Testis (tissue), 3 donors: ENCODE results near the gene ADAD2. TPM values are rescaled to one million over a fixed set of nuclear protein-coding genes. Genes with fewer than 3 reads are reported as not detected.
A peak's percentile ranks its signal among the peaks of the same experiment; 100 is the strongest.

Source experiments
- DNase-seq: peaks from one replicate; pipeline ENCODE4 v3.0.0-alpha.2; 2019
- H3K27ac ChIP-seq, 2 donors: fragments of 200-600 bp; sonication (generic); one replicate each; pipeline ENCODE4 v1.5.1; 2019
- H3K27me3 ChIP-seq: fragments of 200-600 bp; sonication (generic); one replicate; pipeline ENCODE4 v1.5.1; 2019
- H3K36me3 ChIP-seq: fragments of 200-600 bp; sonication (generic); one replicate; pipeline ENCODE4 v1.5.1; 2017; ENCODE audit warnings: low read depth; ENCODE audit errors: missing control alignments
- H3K4me1 ChIP-seq: fragments of 200-600 bp; sonication (generic); one replicate; pipeline ENCODE4 v1.5.1; 2019
- H3K4me3 ChIP-seq, 2 donors: fragments of 200-600 bp; sonication (generic); one replicate each; pipeline ENCODE4 v1.5.1; 2017 to 2019
- H3K9me3 ChIP-seq: fragments of 200-600 bp; sonication (generic); one replicate; pipeline ENCODE4 v1.5.1; 2017
- POLR2A ChIP-seq: fragments of 450-650 bp; IDR thresholded peaks from one replicate; pipeline ENCODE4 v1.6.1; 2017; ENCODE audit warnings: antibody characterized with exemption, mild to moderate bottlenecking, moderate library complexity
- WGBS, 2 donors: methylation state at CpG; one replicate each; pipeline ENCODE4 v1.1.5; 2018; 5-methylcytosine and 5-hydroxymethylcytosine counted together
- intact Hi-C: fragments of 100-400 bp; cut with DNase I; formaldehyde crosslinking; loops from one replicate; pipeline ENCODE4 v1.15.1; 2023; ENCODE audit warnings: low total_unique reads
- polyA plus RNA-seq: library from polyadenylated mRNA; stranded (reverse); fragments of 350-450 nt; fragmentation: Illumina TruSeq; extraction: RNeasy Lipid Tissue Mini Kit (QIAGEN cat#74804); gene quantifications from one replicate; pipeline ENCODE4 v1.2.3, GENCODE V29; 2014; ENCODE audit warnings: low read depth, low replicate concordance; ENCODE audit not compliant: insufficient read depth
- total RNA-seq, 2 donors: library from RNA; depleted of rRNA; stranded (reverse); fragments of >200 nt; gene quantifications; one replicate each; pipeline ENCODE4 v1.2.3, GENCODE V29; 2016
- TF ChIP-seq, protein P1 (sequence below), 3 experiments: fragments of 450-650 bp in 2 of 3; fragments of 200-600 bp in 1 of 3; sonication (generic) in 1 of 3; IDR thresholded peaks; one replicate each; pipeline ENCODE4 v1.5.1; 2016 to 2019; ENCODE audit warnings: antibody characterized with exemption in 3 of 3, mild to moderate bottlenecking in 2 of 3, moderate library complexity in 1 of 3

The ADAD2 gene
- total and polyA plus RNA-seq, 3 donors from 2014 or later: 98.4 to 174 (median 133) TPM

DNA sequence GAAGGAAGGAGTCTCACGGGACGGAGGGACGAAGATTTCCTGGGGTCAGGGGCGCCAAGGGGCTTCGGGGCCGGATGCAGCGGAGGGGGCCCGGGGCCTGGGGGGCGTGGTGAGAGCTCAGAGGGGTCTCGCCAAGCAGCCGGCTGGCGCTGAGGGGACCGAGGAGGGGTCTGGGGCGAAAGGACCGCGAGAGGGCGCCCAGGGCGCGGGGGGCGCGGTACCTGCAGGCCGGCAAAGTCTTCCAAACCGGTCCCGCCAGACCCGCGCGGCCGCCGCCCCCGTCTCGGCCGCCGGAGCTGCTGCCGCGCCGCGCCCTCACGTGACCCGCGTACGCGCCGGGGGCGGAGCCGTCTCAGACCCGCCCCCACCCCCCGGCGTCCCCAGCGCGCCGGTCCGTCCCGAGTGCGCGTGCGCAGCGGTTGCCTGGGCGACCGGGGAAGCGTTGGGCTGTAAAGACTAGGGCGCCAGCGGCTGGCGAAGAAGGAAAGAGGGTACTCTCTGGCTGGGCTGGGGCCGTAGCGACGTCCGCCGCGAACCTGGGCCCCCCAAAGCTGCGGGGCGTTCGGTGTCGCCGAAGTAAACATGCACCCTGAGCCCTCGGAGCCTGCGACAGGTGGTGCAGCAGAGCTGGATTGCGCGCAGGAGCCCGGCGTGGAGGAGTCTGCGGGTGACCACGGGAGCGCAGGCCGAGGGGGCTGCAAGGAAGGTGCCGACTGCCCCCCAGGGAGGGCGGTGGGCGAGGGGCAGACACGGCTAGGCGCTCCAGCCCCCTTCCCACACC is 45.9 kb upstream of the ADAD2 start, which contains the start of the genes DNAAF1 and HSDL1:
DNAAF1 (plus strand) TSS at position 450 of the 781 bp plus-strand sequence; CDS start at position 583, 133 bp downstream.
HSDL1 (minus strand) TSS at position 319 of the 781 bp plus-strand sequence. CDS start 13,856 bp downstream, outside the sequence.
- peak within 1 kb of the TSS; percentile 93 to 98 for H3K4me3 ChIP-seq
- DNase-seq: peak; percentile 93
- peaks cover 9% of the 10 kb centered on the region for H3K4me1 ChIP-seq
- no peaks in the 10 kb centered on the region for H3K27me3 ChIP-seq
- TF ChIP-seq POLR2A: no peak
- TF ChIP-seq, protein P1, sequence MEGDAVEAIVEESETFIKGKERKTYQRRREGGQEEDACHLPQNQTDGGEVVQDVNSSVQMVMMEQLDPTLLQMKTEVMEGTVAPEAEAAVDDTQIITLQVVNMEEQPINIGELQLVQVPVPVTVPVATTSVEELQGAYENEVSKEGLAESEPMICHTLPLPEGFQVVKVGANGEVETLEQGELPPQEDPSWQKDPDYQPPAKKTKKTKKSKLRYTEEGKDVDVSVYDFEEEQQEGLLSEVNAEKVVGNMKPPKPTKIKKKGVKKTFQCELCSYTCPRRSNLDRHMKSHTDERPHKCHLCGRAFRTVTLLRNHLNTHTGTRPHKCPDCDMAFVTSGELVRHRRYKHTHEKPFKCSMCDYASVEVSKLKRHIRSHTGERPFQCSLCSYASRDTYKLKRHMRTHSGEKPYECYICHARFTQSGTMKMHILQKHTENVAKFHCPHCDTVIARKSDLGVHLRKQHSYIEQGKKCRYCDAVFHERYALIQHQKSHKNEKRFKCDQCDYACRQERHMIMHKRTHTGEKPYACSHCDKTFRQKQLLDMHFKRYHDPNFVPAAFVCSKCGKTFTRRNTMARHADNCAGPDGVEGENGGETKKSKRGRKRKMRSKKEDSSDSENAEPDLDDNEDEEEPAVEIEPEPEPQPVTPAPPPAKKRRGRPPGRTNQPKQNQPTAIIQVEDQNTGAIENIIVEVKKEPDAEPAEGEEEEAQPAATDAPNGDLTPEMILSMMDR (IDR thresholded peaks at IDR 0.05): no peak
- WGBS, 2 donors: 0 to 1% methylated on average over 21 to 58 of the region's 89 CpGs
- H3K36me3 ChIP-seq: no peaks in the 10 kb centered on the region
- H3K27ac ChIP-seq: peak within 1 kb of the TSS; percentile 82 to 90
- intact Hi-C loops: no loop called here
- H3K9me3 ChIP-seq: no peaks in the 10 kb centered on the region

DNA sequence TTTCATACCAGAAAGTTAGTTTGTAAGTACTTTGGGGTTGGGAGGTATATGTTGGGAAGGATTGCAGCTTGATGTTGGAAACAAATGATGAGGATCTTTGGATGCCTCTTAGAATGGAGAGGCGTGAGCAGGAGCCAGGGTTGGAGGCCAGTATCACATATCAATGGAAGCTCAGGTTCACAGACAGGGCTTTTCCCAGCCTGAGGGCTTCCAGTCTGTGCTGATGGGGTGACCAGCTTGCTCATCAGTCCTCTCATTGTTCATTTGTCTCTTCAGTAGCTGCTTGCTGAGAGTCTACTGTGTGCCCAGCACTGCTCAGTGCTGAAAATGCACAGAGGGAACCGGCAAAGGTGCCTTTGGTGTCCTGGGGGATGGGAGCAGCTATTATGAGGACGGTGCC is 40.0 kb upstream of the ADAD2 start:
- H3K4me3 ChIP-seq: no peak overlapping the region
- TF ChIP-seq POLR2A: no peak
- TF ChIP-seq, protein P1 (IDR thresholded peaks at IDR 0.05): no peak
- intact Hi-C loops: no loop called here
- 84 to 97% methylated on average over 3 of the region's 3 CpGs for WGBS, 2 donors
- H3K27ac ChIP-seq: no peak overlapping the region
- no peak for DNase-seq
- H3K27me3 ChIP-seq: no peaks in the 10 kb centered on the region
- H3K4me1 ChIP-seq: peaks cover 5% of the 10 kb centered on the region
- H3K36me3 ChIP-seq: no peaks in the 10 kb centered on the region
- H3K9me3 ChIP-seq: no peaks in the 10 kb centered on the region

DNA sequence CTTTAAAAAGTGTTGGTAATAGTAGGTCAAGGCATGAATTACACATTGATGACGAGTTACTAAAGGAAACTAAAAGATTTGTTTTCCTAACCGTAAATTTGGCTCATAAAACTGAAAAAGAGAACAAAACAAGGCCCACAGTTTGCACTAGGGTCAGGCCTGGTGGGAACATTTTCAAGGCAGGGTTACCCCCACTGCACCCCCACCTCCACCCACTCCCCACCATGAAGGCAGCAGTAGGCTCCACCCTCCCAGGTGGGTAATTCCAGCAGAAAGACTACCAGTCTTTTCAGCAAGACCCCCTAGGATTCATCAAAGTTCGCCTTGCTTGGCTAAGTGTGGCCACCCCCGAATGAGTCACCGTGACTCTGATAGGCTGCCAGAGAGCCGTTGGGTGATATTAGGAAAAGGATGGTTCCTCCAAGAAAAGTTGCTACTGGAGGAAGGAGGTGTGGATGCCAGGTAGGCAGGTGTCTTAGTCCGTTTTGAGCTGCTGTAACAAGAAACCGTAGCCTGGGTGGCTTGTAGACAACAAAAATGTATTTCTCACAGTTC is 37.2 kb upstream of the ADAD2 start:
- Histone ChIP-seq H3K27ac (no peak overlapping the region), H3K27me3 (no peaks in the 10 kb centered on the region), H3K9me3 (no peaks in the 10 kb centered on the region), H3K4me3 (no peak overlapping the region), H3K4me1 (peaks cover 5% of the 10 kb centered on the region), H3K36me3 (no peaks in the 10 kb centered on the region)
- DNase-seq: no peak
- intact Hi-C loops: no loop called here
- TF ChIP-seq, protein P1 (IDR thresholded peaks at IDR 0.05): no peak
- TF ChIP-seq POLR2A: no peak
- WGBS, 2 donors: 56 to 62% methylated on average over 8 of the region's 8 CpGs

DNA sequence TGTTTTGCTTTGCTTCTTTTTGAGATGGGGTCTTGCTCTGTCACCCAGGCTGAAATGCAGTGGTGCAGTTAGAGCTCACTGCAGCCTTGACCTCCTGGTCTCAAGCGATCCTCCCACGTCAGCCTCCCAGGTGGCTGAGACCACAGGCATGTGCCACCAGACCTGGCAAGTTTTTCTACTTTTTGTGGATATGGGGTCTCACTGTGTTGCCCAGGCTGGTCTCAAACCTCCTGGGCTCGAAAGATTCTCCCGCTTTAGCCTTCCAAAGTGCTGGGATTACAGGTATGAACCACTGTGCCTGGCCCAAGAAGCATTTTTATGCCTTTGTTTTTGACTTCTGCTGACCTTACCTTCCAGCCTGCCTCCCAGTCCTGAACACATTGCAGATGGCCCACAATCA is 35.7 kb upstream of the ADAD2 start:
- no peak for DNase-seq
- Histone ChIP-seq H3K4me3 (no peak overlapping the region), H3K36me3 (no peaks in the 10 kb centered on the region), H3K4me1 (peaks cover 5% of the 10 kb centered on the region), H3K9me3 (no peaks in the 10 kb centered on the region), H3K27ac (no peak overlapping the region), H3K27me3 (no peaks in the 10 kb centered on the region)
- intact Hi-C loops: no loop called here
- WGBS, 2 donors: 92% methylated on average over 4 of the region's 4 CpGs
- no peak for TF ChIP-seq POLR2A
- TF ChIP-seq, protein P1 (IDR thresholded peaks at IDR 0.05): no peak
